ENCODE results near the gene PCSK6. TPM values are rescaled to one million over a fixed set of nuclear protein-coding genes. Genes with fewer than 3 reads are reported as not detected.

Gene PCSK6
- total and polyA plus RNA-seq, 2 of the 8 experiments (the other 6 are each of a cell fraction or from before 2014, with no cell fraction given) = 1.9 to 4.0 TPM

GRCh38 chr15:101337976-101338375 lies 151.5 kb downstream of the PCSK6 start:
- Histone ChIP-seq H4K91ac (replicated peaks; ENCODE audit: insufficient read length, low read length) (no peak overlapping the region), H4K8ac (ENCODE audit: extremely low read depth, insufficient read depth, low read length) (no peak overlapping the region), H2BK15ac (ENCODE audit: low read length) (no peak overlapping the region), H3K56ac (replicated peaks; ENCODE audit: insufficient read length, low read depth, low read length) (no peak overlapping the region), H3K4me1 (replicated peaks in 1 of 4; ENCODE audit: control insufficient read depth in 3 of 4, insufficient read depth in 4 of 4, low read length in 3 of 4) (no peaks in the 10 kb centered on the region), H3K79me1 (ENCODE audit: low read depth, low read length) (no peaks in the 10 kb centered on the region), H3K4ac (replicated peaks; ENCODE audit: insufficient read length, low read depth, low read length) (no peak overlapping the region), H3K14ac (ENCODE audit: insufficient read length) (no peak overlapping the region), H3K27ac (ENCODE audit: low read depth, low read length) (no peak overlapping the region), H4K5ac (ENCODE audit: insufficient read length, low read depth, low read length) (no peak overlapping the region), H2BK20ac (ENCODE audit: low read length) (no peak overlapping the region), H2AK5ac (ENCODE audit: low read depth, low read length) (no peak overlapping the region), H4K20me1 (replicated peaks in 1 of 2; ENCODE audit: control insufficient read depth in 1 of 2, insufficient read depth in 2 of 2, low read length in 2 of 2) (no peaks in the 10 kb centered on the region), H3K27me3 (replicated peaks in 1 of 4; ENCODE audit: control insufficient read depth in 3 of 4, extremely low read depth in 1 of 4, insufficient read depth in 3 of 4, low read length in 3 of 4) (peaks cover 0 to 6% (median 0%) of the 10 kb centered on the region in 4 experiments; a peak in 4 of 7 replicates), H2BK120ac (replicated peaks; ENCODE audit: low read depth, low read length) (no peak overlapping the region), H2AFZ (ENCODE audit: low read length) (no peak overlapping the region), H3K79me2 (ENCODE audit: control insufficient read depth in 1 of 2, insufficient read depth in 2 of 2, low read length in 2 of 2) (no peaks in the 10 kb centered on the region), H3K4me2 (ENCODE audit: insufficient read depth in 1 of 2, low read depth in 2 of 2, low read length in 2 of 2) (no peak overlapping the region), H3K23ac (ENCODE audit: insufficient read length) (no peak overlapping the region), H3K9me3 (ENCODE audit: insufficient read depth in 2 of 2, low read depth in 1 of 2, low read length in 1 of 2) (peaks cover 10 to 15% of the 10 kb centered on the region in 2 experiments), H3K4me3 (ENCODE audit: extremely low read depth in 1 of 4, insufficient read depth in 2 of 4, low read depth in 3 of 4, low read length in 4 of 4) (no peak overlapping the region), H3K23me2 (ENCODE audit: low read depth, low read length) (no peaks in the 10 kb centered on the region), H2BK12ac (ENCODE audit: low read depth, low read length) (no peak overlapping the region), H3K9ac (replicated peaks in 1 of 4; ENCODE audit: extremely low read depth in 1 of 4, low read depth in 3 of 4, low read length in 3 of 4) (no peak overlapping the region; a peak in 1 of 7 replicates), H3K36me3 (ENCODE audit: control insufficient read depth in 2 of 4, insufficient read depth in 4 of 4, low read length in 3 of 4) (no peaks in the 10 kb centered on the region), H3K18ac (ENCODE audit: extremely low read depth, low read length) (no peak overlapping the region), H2BK5ac (ENCODE audit: low read depth, low read length) (no peak overlapping the region)
- FAIRE-seq (no peak), DNase-seq (ENCODE audit: low read depth in 1 of 2, low spot score in 2 of 2) (no peak)
- ChIA-PET POLR2A (ENCODE audit: partially characterized antibody) (no interaction called here), CTCF (ENCODE audit: partially characterized antibody) (no interaction called here)
- WGBS, 2 experiments (ENCODE audit: extremely low coverage in 1 of 2, insufficient coverage in 1 of 2, insufficient read length in 1 of 2, insufficient replicate concordance in 2 of 2, low coverage in 1 of 2, low lambda C conversion rate in 2 of 2, missing lambda C conversion rate in 1 of 2) = 91% methylated on average over 7 of the region's 7 CpGs; no CpG with 5 or more reads in 1 of the 2 experiments
- TF ChIP-seq E2F6 (IDR thresholded peaks at IDR 0.05) (no peak), SP1 (IDR thresholded peaks at IDR 0.05; ENCODE audit: low read depth, low read length) (no peak), SP4 (IDR thresholded peaks at IDR 0.05; ENCODE audit: low read length) (no peak)

Data from H1 (cell line).